Measurements from ENCODE around the gene RPL10.

The RPL10 gene

DNA sequence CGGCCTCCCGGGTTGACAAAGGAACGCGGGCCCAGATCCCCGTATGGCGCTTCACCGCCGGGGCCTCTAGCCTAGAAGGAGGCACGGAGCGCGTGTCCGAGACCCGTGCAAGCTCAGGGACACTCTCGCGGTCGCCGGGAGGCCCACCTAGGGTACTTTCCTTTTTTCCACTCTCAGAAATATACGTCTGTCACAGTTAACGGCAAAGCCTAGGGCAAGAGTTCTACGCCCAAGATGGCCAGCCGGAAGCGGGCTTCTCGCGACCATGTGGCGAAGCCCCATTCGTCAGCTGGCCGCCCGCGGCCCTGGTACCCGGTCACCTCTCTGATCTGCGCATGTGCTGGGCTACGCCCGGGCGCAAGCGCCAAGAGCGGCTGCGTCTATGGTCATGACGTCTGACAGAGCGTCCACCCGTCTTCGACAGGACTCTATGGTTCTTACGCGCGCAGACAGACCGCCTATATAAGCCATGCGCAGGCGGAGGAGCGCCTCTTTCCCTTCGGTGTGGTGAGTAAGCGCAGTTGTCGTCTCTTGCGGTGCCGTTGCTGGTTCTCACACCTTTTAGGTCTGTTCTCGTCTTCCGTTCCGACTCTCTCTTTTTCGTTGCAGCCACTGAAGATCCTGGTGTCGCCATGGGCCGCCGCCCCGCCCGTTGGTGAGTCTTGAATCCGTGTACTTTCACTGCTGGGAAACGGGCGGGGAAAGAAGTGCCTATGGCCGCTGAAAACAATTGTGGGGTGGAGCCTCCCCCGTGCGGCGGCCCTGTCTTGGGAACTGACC lies at the start of gene RPL10:
Gene RPL10, plus strand, starts transcription at position 490 of the 780 bp plus-strand sequence. Its CDS starts 143 bp downstream, at position 633.
- peak; percentile 89 for DNase-seq

DNA sequence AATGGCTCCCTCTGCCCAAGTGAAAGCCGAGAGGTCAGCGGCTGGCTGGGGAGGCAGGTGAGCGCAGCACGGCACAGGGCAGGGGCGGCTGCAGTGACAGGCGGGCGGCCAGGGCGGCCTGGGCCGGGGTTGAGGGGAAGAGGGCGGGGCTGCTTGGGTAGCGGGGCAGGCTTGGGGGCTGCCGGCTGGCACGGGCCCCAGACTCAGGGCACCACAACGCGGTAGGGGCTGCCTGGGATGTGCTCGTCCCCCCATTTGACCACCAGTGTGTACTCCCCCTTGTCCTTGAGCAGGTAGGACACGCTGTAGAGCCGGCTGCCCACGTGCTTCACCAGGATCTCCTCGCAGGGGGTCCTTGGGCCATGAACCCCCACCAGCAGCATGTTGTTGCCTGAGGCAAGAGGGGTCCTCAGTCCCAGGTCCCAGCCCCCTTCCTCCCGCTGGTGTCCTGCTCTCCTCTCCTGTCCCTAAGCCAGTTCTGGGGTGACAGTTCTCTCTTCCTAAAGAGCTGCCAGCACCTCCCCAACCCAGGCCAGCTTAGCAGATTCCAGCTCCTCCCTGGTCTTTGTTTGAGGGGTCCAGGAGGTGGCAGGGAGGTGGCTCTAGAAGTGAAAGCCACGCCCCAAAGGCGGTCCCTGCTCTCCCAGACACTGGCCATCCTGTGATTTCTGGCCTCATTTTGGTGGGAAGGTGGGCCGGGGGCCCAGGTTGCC lies 49.4 kb upstream of the RPL10 start:
- no peak for DNase-seq

DNA sequence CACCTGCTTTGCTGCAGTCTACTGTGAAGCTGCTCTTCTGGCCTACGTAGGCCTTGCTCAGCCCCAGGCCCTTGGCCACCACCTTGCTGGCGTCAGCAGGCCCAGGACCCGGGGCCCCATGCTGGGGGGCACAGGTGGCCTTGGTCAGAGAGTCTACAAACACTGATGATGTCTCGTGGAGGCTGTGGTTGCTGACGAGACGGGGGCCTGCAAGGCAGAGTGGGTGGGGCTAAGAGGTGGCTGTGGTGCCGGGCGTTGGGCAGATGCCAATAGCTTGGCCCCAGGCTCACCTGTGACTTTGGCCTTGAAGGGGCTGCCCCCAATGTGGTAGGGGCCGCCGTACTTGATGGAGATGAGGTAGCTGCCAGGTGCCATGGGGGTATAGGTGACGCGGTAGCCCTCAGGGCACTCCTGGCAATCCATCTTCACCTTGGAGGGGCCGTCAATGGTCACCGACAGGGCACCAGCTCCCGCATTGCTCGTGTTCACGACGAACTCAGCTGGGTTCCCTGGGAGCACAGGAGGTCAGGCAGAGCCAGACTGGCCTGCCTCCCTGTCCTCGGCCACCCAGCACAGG lies 48.7 kb upstream of the RPL10 start:
- DNase-seq: no peak

DNA sequence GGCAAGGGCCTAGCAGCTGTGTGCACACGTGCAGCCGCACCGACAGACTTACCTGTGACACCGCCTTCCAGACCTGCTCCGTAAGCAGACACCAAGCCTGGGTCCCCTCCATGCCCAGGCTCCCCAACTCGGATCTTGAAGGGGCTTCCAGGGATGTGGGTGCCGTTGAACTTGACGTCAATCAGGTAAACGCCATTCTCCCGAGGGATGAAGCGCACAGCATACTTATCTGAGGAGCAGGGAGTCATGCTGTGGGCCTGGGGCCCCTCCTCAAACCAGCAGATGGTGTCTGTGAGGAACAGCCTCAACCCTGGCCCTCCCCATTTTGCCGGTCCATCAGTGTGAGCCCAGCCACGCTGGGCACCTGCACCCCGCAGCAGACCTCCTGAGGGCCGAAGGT lies 48.2 kb upstream of the RPL10 start:
- DNase-seq: no peak

DNA sequence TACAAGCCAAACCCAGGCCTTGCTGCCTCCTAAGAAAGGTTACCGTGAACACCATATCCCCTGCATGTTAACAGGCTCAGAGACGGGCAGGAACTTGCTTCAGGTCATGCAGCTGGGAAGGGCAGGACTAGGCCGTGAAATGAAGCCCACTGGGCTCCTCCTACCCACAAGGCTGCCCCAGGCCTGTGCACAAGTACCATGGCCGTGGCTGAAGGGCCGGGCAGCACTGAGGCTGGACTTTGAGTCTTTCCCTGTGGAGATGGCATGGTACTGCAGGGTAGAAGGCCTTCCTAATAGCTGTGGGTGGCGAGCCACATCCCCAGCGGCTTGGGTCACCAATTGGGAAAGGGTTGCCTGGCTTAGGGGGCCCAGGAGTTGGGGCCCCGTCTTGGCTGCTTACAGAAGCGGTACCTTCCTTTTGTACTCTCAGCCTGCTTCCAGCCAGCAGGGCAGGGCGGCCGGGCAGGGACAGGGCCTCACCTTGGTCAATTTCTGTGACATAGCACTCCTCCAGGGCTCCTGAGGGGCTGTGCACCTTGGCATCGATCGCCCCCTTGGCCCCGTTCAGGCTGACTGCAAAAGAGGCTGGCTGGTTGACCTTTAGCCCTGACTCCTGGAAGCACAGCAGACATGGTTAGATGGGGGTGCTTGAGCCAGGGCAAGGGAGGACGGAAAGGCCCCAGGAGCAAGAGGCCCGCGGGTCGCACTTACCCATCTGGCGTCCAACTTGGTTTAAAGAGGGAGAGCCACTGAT lies 47.6 kb upstream of the RPL10 start:
- no peak for DNase-seq

DNA sequence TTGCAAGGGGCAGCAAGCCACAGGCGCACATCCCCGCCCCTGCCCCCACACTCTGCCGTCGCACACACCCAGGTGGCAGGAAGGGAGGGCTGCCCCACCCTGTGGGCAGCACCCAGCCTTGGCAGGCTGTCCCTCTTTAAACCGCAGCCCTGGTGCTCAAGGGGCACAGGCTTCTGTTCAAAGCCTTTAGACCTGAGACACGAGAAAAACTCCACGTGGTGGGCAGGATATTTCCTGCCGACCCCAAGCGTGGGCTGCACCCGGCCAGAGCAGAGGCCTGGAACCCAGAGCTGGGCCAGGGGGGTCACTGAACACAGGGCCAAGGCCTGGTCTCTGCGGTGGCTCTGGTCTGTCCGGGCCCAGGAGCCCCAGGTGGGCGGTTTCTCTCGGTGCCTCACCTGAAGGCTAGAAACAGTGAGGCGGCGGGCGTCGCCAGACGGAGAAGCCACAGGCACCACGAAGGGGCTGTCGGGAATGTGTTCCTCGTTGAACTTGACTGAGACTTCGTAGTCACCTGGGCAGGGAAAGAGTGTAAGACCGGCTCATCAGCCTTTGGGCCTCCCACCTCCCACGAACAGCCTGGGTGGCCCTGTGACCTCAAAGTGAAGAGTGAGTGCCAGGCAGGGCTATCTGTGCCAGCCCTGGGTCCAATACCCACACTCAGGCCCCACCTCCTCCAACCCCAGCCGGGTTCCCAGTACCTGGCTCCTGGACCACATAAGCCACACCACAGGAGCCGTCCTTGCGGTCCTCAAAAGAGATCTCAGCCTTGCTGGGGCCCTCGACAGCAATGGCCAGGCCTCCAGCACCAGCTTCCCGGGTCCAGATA lies 46.8 kb upstream of the RPL10 start:
- DNase-seq: peak; percentile 58

DNA sequence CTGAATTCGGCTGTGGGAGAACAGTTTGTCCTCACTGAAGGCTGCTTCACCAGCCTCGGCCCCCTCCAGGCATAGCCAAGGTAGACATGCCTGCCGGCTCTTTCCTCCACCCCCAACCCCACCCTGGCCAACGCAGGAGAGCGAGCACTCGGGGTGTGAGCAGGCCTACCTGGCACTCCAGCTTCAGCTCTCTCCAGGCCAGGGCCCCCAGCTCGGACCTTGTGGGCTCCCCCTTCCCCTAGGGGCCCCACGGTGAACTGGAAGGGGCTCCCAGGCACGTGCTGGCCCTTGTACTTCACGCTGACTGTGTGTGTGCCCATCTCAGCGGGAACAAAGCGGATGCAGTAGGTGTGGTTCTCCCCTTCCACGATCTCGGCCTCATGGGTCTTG lies 46.2 kb upstream of the RPL10 start:
- DNase-seq: no peak

DNA sequence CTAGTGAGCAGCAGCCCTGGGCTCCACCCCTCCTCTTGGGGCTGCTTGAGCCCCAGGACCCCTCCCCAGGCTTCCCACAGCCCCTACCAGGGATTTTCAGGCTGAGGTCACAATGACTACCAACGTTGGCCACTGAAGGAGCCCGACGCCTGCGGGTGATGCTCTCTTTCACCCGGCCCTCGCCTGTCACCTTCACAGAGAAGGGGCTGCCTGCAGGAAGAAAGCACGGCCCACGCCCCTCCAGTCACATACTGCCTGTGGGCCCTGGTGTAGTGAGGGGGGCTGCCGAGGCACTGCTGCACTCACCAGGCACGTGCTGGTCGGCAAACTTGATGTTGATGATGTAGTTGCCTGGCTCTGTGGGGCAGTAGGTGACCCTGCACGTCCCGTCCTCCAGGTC lies 45.7 kb upstream of the RPL10 start:
- DNase-seq: no peak

DNA sequence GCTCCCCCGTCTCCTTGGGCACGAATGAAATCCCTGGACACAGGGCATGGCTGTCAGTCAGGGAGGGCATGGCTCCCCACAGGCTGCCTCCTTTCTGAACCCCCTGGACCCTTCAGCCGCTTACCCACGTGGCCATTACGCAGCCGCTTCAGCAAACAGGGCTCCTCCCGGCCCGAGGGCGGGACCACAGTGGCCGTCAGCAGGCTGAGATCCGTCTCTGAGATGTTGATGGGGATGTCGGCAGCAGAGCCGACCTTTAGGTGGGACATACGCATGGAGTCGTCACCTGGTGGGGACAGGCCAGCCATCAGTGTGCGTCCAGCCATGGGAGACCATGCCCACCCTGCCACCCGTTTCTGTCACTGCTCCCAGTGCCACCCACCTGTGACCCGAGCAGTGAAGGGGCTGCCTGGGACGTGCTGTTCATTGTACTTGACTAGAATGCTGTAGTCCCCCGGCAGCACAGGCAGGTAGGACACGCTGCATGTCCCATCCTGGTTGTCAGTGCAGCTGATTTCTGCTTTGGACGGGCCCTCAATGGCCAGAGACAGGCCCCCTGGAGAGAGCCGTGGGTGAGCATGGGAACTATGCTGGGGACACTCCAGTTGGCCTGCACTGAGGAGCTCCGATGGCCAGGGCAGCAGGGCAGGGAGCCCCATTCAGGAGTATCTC lies 44.9 kb upstream of the RPL10 start:
- no peak for DNase-seq

DNA sequence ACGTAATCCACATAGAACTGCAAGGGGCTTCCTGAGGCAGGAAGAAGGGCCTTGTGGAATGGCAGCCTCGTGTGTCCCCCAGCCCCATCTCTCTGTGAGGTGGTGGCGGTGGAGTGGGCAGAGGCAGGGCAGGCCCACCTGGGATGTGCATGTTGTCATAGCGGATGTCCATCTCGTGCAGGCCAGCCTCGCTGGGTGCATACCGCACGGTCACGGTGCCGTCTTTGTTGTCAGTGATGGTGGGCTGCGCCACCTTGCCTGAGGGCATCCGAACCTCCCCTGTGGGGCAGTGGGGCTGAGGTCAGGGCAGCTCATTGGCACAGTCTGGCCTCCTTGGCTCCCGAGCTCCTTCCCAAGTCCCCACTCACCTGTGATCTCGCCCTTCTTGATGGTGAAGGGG lies 44.2 kb upstream of the RPL10 start:
- no peak for DNase-seq

DNA sequence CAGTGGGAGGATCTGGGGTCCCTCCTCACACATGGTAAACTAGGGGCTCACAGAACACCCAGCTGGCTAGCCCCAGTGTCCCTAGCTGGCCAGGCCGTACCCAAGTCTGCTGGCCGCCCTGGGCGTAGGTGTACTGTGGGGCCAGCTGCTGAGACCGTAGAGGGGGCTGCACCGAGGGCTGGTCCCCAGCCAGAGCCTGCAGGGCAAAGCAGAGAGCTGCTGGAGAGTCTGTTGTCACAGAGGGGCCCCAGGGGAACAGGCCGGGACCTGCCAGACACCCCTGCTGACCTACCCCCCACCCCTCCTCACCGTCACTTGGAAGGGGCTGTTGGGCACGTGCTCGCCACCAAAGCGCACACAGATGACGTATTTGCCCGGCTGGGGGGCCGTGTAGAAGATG lies 43.7 kb upstream of the RPL10 start:
- DNase-seq: no peak

DNA sequence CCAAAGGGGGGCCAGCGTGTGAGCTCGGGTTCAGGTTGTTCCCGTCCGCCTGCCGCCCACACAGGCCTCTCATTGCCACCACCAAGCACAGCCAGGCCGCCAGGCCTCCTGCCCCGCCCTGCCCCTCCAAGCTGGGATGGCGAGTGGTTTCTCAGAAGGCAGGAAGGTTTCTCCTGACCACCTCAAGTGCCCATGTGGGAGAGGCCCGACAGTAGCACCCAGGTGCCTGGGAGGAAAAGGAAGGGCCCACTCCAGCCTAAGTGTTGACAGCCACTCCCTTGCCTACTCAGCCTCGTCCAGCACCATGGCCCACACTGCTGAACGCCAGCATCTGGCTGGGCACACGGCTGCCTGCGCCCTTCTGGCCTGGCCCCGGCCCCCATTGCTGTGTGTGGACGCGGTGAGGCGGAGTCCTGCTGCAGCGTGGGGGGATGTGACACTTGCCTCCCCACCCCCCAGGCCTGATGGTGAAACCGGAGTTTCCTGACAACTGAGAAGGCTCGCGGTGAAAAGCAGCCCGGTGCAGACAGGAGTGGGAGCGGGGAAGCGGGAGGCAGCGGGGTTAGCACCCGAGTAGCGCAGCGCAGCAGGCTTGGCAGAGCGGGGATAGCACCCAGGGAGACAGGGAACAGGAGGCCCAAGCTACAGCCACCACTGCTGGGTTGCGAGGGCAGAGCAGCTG lies 42.9 kb upstream of the RPL10 start:
- no peak for DNase-seq

DNA sequence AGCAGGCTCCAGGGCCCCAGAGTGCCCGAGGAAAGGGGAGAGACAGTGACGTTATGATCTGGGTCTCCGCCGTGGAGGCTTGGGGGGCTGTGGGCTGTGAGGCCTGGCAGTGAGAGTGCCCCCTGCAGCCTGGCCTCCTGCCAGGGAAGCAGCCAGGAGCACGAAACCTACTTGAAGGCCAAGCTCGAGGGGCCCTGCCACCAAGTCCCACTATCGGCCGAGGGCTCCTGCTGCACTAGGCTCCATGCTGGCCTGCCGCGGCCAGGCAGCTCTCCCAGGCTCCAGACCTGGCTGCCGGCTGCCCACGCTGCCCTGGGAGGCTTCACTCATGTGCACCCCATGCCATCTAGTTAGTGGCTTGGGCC lies 42.4 kb upstream of the RPL10 start:
- DNase-seq: no peak

DNA sequence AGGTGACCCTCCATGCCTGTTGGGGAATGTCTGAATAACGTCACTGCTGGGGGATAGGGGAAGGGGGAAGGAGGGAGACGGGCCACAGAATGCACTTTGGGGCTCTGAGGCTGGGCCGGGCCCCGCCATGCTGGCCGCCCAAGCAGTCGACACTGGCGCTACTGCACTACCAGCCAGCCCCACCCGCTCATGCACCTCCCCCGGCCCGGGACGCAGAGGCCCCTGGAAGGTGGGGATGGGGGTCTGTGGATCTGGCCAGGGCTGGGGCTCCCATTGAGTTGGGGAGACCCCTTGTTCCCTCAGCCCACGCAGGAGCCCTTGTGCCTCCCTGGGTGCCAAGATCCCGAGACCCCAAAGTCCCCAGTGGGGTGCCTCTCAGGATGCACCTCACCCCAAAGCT lies 41.6 kb upstream of the RPL10 start:
- DNase-seq: no peak

DNA sequence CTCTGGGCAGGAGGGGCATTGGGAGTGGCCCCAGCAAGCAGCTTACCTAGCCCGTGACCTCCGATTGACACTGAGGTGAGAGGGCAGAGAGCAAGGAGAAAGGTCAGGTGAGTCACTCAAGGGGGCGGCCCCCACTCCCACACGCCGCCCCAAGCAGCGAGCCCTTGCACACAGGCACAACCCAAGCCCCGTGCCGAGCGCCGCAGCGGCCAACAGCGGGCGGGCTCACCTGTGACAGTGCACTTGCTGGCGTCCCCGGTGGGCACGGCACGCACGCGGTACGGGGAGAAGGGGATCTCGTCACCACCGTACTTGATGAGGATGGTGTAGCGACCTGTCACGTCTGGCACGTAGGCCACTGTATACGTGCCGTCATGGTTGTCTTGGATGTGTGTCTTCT lies 41.0 kb upstream of the RPL10 start:
- DNase-seq: no peak

DNA sequence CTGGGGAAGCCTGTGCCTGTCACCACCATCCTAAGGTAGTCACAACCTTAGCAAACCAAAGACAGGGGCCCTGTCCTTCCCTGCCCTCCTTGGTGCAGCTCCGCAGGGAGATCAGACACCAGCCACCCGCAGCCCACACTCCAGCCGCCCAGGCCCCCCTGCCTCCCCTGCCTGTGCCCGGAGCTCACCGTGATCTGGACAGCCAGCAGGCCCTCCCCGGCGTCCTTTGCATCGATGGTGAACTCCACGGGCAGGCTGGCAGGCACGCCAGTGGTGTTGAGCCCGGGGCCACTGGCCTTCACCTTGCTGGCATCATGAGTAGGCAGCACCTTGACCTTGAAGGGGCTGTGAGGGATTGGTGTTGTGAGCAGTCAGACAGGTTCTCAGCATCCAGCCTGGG lies 40.2 kb upstream of the RPL10 start:
- no peak for DNase-seq

DNA sequence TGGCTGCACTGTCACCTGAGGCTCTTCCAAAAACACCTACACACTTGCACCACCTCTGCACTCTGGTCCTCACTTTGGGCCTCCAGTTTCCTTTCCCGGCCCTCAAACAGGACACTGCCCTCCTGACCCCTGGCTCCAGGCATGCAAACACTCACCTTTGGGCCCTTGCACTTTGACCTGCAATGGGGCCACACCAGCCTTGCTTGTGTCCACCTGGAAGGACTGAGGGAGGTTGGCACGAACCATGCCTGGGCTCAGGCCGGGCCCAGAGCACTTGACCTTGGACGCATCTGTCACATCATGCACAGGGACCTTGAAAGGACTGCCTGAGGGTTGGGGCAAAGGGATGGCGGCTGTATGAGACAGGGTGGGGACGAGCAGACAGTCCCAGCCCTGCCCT lies 39.3 kb upstream of the RPL10 start:
- DNase-seq: no peak

DNA sequence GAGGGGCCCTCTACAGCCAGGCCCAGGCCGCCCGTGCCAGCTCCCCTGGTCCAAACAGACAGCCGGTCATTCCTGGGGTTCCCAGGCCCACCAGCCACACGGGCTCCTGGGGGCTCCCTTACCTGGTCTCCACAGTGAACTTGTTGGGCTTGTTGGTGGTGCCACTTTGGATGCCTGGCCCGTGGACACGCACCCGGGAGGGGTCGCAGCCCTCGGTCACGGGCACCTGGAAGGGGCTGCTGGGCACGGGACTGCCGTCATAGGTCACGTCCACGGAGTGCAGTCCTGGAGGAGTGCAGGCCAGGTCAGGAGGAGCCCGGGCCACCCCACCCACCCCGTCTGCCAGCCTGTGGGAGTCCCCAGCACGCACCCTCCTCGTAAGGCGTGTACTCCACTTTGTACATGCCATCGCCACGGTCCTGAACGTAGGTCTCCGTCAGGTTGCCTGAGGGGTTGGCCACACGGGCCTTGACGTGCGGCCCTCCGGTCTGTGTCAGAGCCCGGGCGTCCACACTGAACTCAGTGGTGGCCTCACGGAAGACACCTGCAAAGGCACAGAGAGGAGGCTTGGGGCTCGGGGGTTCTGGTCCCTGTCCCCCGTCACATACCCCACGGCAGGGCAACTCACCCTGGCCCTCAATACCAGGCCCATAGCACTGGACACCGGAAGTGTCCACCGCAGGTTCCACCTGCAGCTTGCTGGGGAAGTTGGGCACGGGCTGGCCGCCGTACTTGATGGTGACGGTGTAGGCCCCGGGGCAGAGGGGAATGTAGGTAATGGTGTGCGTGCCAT lies 38.6 kb upstream of the RPL10 start:
- DNase-seq: no peak

DNA sequence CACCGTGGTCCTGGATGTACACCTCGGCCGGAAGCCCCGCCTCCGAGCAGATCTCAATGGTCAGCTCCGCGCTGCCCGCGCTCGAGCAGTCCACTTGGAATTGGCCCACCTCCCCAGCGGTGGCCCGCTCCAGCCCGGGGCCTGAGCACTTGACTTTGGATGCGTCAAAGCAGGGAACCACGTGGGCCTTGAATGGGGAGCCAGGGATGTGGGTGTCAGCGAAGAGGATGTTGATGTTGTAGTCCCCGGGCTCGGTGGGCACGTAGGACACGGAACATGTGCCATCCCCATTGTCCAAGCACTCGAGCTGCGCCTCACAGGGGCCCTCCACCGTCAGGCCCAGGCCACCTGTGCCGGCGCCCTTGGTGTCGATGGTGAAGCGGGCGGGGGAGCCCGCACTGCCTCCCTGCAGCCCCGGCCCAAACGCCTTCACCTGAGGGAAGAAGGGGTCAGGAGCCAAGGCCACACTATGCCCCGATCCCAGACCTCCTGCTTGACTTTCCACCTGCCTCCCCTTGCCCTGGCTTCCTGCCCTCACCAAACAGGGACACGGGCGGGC lies 37.9 kb upstream of the RPL10 start:
- no peak for DNase-seq

DNA sequence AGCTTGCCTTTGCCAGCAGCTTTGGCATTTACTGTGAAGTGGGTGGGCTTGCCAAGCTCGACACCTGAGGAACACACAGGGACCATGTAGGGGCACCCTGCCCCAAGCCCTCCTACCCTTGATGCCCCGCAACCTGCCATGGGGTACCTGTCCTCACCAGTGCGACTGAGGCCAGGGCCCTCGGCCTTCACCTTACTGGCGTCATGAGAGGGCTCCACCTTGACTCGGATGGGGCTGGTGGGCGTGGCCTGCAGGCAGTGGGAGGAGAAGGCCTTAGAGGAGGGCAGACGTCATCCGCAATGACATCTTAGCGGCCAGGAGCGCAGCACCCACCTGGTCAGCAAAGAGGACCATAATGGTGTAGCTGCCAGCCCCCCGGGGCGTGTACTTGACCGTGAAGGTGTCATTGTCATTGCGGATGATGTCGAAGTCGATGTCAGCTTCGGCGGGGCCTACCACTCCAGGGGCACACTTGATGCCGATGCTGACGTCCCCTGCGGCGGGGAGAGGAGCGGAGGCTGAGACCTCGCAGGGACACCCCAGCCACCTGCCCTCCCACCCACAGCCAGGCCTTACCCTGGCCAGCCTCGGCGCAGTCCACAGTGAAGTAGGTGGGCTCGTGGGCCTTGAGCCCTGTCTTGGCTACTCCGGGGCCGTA lies 36.0 kb upstream of the RPL10 start:
- no peak for DNase-seq
